ENCODE results near the gene MXRA5.
A peak's percentile ranks its signal among the peaks of the same experiment; 100 is the strongest.

The MXRA5 gene, protein sequence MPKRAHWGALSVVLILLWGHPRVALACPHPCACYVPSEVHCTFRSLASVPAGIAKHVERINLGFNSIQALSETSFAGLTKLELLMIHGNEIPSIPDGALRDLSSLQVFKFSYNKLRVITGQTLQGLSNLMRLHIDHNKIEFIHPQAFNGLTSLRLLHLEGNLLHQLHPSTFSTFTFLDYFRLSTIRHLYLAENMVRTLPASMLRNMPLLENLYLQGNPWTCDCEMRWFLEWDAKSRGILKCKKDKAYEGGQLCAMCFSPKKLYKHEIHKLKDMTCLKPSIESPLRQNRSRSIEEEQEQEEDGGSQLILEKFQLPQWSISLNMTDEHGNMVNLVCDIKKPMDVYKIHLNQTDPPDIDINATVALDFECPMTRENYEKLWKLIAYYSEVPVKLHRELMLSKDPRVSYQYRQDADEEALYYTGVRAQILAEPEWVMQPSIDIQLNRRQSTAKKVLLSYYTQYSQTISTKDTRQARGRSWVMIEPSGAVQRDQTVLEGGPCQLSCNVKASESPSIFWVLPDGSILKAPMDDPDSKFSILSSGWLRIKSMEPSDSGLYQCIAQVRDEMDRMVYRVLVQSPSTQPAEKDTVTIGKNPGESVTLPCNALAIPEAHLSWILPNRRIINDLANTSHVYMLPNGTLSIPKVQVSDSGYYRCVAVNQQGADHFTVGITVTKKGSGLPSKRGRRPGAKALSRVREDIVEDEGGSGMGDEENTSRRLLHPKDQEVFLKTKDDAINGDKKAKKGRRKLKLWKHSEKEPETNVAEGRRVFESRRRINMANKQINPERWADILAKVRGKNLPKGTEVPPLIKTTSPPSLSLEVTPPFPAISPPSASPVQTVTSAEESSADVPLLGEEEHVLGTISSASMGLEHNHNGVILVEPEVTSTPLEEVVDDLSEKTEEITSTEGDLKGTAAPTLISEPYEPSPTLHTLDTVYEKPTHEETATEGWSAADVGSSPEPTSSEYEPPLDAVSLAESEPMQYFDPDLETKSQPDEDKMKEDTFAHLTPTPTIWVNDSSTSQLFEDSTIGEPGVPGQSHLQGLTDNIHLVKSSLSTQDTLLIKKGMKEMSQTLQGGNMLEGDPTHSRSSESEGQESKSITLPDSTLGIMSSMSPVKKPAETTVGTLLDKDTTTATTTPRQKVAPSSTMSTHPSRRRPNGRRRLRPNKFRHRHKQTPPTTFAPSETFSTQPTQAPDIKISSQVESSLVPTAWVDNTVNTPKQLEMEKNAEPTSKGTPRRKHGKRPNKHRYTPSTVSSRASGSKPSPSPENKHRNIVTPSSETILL (N-terminal part only)

DNA sequence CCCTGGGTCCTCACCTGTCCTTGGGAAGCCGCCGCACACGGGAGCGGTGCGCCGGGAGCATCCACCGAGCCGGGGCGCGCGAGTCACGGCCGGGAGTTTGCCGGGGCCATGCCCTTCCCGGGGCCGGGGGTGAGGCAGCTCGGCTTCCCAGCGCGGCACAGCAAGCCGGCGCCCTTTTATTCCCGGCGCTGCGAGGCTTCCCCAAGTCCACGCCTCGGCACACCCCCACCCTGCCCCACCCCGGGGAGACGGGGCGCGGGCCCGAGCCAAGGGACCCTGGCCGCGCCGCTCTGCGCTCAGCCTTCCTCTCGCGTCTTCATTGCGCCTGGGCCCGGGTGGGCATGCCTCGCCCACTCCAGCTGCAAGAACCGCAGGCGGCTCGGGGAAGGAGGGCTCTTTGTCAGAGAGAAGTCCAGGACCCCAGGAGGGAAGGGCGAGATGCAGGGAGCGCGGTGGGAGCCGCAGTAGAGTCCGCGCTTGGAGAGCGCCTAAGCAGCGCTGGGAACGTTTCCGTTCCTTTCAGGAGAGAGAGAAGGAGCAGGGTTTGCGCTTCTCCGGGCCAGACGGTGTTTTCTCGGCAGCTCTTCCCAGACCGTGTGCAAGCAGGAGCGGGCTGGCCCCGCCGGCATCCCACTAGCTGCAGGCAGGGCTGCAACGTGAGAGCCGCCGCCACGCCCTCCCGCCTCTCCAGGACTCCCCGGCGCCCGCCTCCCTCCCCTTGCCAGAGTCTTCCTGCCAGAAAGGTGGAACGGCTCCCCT, at the start of gene MXRA5:
Gene MXRA5, minus strand, starts transcription at position 152 of the 759 bp plus-strand sequence. CDS start 2,819 bp downstream, outside the sequence.
- Histone ChIP-seq H3K9ac (ENCODE audit: low read length) (peak within 1 kb of the TSS; percentile 62), H3K27ac (ENCODE audit: low read depth, low read length) (no peak within 1 kb of the TSS), H3K27me3 (ENCODE audit: control insufficient read depth, insufficient read depth, low read length) (peaks cover 67% of the 10 kb centered on the region), H3K9me3 (ENCODE audit: control insufficient read depth, insufficient read depth, low read depth, low read length) (0 out of 2 replicates have a peak, but pooled peaks cover 8% of the 10 kb centered on the region), H3K4me1 (ENCODE audit: control insufficient read depth, insufficient read depth, low read length) (0 out of 2 replicates have a peak, but pooled peaks cover 6% of the 10 kb centered on the region), H3K4me3 (ENCODE audit: low read depth, low read length) (peak within 1 kb of the TSS; percentile 65), H3K36me3 (ENCODE audit: control insufficient read depth, insufficient read depth, low read length) (no peaks in the 10 kb centered on the region)

DNA sequence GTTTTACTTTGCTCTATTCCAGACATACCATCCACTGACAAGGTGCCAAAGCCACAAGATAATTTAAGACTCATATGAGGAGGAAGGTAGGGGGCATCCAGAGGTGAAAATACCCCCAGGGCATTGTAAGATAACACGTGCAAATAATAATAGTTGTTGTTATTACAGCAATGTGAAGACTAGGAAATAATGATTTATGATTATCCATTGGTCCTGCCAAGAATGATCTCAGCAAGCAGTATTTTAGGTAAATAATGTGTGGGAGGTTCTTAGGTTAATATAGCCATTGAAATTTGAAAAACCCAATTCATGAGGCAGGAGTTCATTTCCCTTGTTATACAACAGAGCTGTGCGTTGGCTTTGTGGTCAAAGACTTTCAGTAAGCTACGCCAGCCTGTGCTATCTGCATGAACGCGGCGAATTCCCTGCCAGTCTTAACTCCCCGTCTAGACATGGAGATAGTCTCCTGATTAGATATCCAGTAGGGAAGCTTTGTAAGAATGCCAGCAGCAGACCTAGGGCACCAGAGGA, 47.2 kb upstream of the MXRA5 start:
- Histone ChIP-seq H3K4me3 (ENCODE audit: low read depth, low read length) (no peak overlapping the region), H3K27ac (ENCODE audit: low read depth, low read length) (no peak overlapping the region), H3K9ac (ENCODE audit: low read length) (no peak overlapping the region), H3K4me1 (ENCODE audit: control insufficient read depth, insufficient read depth, low read length) (no peaks in the 10 kb centered on the region), H3K9me3 (ENCODE audit: control insufficient read depth, insufficient read depth, low read depth, low read length) (no peaks in the 10 kb centered on the region), H3K27me3 (ENCODE audit: control insufficient read depth, insufficient read depth, low read length) (no peaks in the 10 kb centered on the region; the same call in 1 of the 2 replicates), H3K36me3 (ENCODE audit: control insufficient read depth, insufficient read depth, low read length) (no peaks in the 10 kb centered on the region)

DNA sequence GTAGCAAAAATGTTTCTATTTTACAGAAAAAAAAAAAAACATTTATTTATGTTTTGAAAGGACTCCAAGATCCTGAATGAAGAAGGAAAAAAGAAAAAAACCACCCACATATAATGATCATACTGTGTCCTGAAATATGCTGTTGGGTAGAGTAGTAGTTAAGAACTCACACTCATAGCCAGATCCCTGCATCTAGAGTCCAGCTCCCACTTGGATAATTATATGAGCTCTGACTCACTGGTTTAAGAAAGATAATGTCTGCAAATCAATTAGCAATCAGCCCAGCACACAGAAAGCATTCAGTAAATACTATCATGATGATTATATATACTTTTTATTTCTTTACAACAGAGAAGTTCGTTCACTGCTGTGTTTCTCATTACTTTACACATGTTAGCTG, 46.7 kb upstream of the MXRA5 start:
- no peak overlapping the region for H3K9ac ChIP-seq (ENCODE audit: low read length)
- H3K9me3 ChIP-seq (ENCODE audit: control insufficient read depth, insufficient read depth, low read depth, low read length): no peaks in the 10 kb centered on the region
- no peaks in the 10 kb centered on the region for H3K36me3 ChIP-seq (ENCODE audit: control insufficient read depth, insufficient read depth, low read length)
- no peaks in the 10 kb centered on the region; the same call in 1 of the 2 replicates for H3K27me3 ChIP-seq (ENCODE audit: control insufficient read depth, insufficient read depth, low read length)
- H3K27ac ChIP-seq (ENCODE audit: low read depth, low read length): no peak overlapping the region
- H3K4me3 ChIP-seq (ENCODE audit: low read depth, low read length): no peak overlapping the region
- H3K4me1 ChIP-seq (ENCODE audit: control insufficient read depth, insufficient read depth, low read length): no peaks in the 10 kb centered on the region

DNA sequence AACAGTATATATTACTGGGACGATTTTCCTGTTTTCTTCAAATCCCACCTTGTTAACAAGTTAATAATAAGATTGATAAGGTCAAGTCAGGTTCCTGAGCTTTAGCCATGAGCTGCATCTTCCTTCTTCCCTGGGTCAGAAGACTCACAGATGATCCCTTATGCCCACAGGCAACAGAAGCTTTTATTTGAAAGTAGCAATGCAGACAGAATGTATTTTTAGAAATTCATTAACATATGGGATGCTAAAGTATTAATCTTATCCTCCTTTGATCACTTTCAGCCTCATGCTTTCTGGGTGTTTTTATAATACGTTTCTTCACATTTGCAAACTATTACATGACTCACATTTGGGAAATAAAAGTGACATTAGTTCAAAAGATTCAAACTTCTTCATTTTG, 42.0 kb upstream of the MXRA5 start:
- no peak overlapping the region for H3K27ac ChIP-seq (ENCODE audit: low read depth, low read length)
- no peak overlapping the region for H3K9ac ChIP-seq (ENCODE audit: low read length)
- no peaks in the 10 kb centered on the region for H3K36me3 ChIP-seq (ENCODE audit: control insufficient read depth, insufficient read depth, low read length)
- H3K9me3 ChIP-seq (ENCODE audit: control insufficient read depth, insufficient read depth, low read depth, low read length): no peaks in the 10 kb centered on the region
- H3K4me1 ChIP-seq (ENCODE audit: control insufficient read depth, insufficient read depth, low read length): no peaks in the 10 kb centered on the region
- no peak overlapping the region for H3K4me3 ChIP-seq (ENCODE audit: low read depth, low read length)
- H3K27me3 ChIP-seq (ENCODE audit: control insufficient read depth, insufficient read depth, low read length): no peaks in the 10 kb centered on the region; the same call in 1 of the 2 replicates

DNA sequence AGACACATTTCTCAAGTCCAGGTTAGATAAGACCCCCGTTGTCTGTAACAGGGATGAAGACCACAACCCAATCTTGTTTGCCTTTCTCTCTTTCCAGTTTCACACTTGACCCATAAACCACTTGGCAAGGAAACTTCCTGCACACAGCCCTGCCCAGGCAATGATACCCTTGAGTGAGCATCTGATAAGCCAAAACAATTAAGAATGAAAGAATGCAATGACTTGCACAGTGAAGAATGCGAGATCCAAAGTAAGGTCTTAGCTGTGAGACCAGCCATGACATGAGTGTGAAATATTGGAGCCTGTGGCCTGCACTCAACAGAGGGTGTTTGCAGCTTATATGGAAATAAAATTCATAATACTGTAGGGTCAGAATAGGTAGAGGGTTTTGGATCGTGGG, 37.9 kb upstream of the MXRA5 start:
- Histone ChIP-seq H3K36me3 (ENCODE audit: control insufficient read depth, insufficient read depth, low read length) (no peaks in the 10 kb centered on the region), H3K4me1 (ENCODE audit: control insufficient read depth, insufficient read depth, low read length) (no peaks in the 10 kb centered on the region), H3K4me3 (ENCODE audit: low read depth, low read length) (no peak overlapping the region), H3K9me3 (ENCODE audit: control insufficient read depth, insufficient read depth, low read depth, low read length) (no peaks in the 10 kb centered on the region), H3K27ac (ENCODE audit: low read depth, low read length) (no peak overlapping the region), H3K27me3 (ENCODE audit: control insufficient read depth, insufficient read depth, low read length) (no peaks in the 10 kb centered on the region; the same call in 1 of the 2 replicates), H3K9ac (ENCODE audit: low read length) (no peak overlapping the region)

DNA sequence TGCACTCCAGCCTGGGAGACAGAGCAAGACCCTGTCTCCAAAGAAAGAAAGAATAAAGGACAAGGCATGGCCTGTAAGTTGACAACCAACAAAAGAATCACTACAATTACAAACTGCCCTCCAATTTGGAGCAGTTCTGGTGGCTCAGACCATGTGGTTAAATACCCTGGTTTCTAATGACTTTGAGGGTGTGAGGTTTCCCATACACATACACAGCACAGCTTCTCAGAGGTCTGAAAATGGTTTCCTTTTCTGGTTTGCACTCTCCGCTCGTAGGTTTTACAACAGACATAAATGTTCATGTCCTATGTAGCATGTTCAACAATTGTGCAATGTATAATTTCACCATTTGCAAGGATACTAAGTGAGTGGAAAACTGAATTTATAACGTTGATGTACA, 34.2 kb upstream of the MXRA5 start:
- no peak overlapping the region for H3K27ac ChIP-seq (ENCODE audit: low read depth, low read length)
- H3K36me3 ChIP-seq (ENCODE audit: control insufficient read depth, insufficient read depth, low read length): no peaks in the 10 kb centered on the region
- no peak overlapping the region for H3K9ac ChIP-seq (ENCODE audit: low read length)
- no peaks in the 10 kb centered on the region for H3K4me1 ChIP-seq (ENCODE audit: control insufficient read depth, insufficient read depth, low read length)
- no peaks in the 10 kb centered on the region; the same call in 1 of the 2 replicates for H3K27me3 ChIP-seq (ENCODE audit: control insufficient read depth, insufficient read depth, low read length)
- no peak overlapping the region for H3K4me3 ChIP-seq (ENCODE audit: low read depth, low read length)
- peaks cover 9% of the 10 kb centered on the region; the same call in 1 of the 2 replicates for H3K9me3 ChIP-seq (ENCODE audit: control insufficient read depth, insufficient read depth, low read depth, low read length)

DNA sequence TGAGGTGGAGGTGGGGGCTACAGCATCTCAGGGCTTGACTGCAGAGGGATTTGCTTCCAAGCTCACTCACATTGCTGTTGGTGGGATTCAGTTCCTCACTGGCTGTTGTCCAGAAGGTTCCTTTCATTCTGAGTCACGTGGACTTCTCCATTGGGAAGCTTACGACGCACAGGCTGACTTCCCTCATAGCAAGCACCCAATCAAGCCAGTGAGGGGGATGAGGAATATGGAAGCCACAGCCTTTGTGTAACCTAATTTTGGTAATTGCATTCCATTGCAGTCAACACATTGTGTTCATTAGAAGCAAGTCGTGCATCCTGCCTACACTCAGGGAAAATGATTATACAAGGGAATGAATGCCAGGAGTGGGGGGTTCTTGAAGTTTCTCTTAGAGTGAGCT, 32.7 kb upstream of the MXRA5 start:
- H3K4me1 ChIP-seq (ENCODE audit: control insufficient read depth, insufficient read depth, low read length): no peaks in the 10 kb centered on the region

DNA sequence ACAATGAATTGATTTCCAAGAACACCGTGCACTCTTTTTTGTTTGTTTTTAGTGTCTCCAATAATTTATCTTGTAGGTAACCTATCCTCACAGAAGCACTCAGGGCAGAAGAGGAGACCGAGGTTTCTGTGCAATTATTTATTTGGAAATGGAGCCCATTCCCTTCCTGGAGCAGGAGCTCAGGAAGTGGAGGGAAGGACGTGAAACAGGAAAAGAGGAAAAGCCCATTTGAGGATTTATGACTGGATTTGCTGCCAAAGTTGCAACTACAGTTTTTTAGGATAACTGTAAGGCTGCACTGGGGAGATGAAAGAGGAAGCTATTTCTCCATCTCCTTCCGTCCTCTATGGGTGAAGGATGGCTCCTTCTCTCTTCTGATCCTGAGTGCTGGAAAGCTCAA, 31.7 kb upstream of the MXRA5 start:
- Histone ChIP-seq H3K4me3 (ENCODE audit: low read depth, low read length) (no peak overlapping the region), H3K27ac (ENCODE audit: low read depth, low read length) (no peak overlapping the region), H3K9ac (ENCODE audit: low read length) (no peak overlapping the region), H3K4me1 (ENCODE audit: control insufficient read depth, insufficient read depth, low read length) (no peaks in the 10 kb centered on the region), H3K9me3 (ENCODE audit: control insufficient read depth, insufficient read depth, low read depth, low read length) (peaks cover 9% of the 10 kb centered on the region; the same call in 1 of the 2 replicates), H3K27me3 (ENCODE audit: control insufficient read depth, insufficient read depth, low read length) (no peaks in the 10 kb centered on the region; the same call in 1 of the 2 replicates), H3K36me3 (ENCODE audit: control insufficient read depth, insufficient read depth, low read length) (no peaks in the 10 kb centered on the region)

More for the DNA sequence above, 32.7 kb upstream of the MXRA5 start:
- no peaks in the 10 kb centered on the region for H3K36me3 ChIP-seq (ENCODE audit: control insufficient read depth, insufficient read depth, low read length)
- no peaks in the 10 kb centered on the region; the same call in 1 of the 2 replicates for H3K27me3 ChIP-seq (ENCODE audit: control insufficient read depth, insufficient read depth, low read length)
- H3K9me3 ChIP-seq (ENCODE audit: control insufficient read depth, insufficient read depth, low read depth, low read length): peaks cover 9% of the 10 kb centered on the region; the same call in 1 of the 2 replicates
- no peak overlapping the region for H3K27ac ChIP-seq (ENCODE audit: low read depth, low read length)
- H3K4me3 ChIP-seq (ENCODE audit: low read depth, low read length): no peak overlapping the region
- H3K9ac ChIP-seq (ENCODE audit: low read length): no peak overlapping the region

DNA sequence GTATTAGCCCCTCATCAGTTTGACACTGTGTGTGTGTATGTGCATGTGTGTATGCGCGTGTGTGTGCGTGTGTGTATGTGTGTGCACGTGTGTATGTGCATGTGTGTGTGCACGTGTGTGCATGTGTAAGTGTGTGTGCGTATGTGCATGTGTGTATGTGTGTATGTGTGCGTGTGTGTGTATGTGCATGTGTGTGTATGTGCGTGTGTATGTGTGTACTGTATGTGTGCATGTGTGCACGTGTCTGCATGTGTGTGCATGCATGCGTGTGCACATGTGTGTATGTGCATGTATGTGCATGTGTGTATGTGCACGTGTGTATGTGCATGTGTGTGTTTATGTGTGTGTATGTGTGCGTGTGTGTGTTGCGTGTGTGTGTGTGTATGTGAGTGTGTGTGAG, 31.1 kb upstream of the MXRA5 start:
- no peaks in the 10 kb centered on the region for H3K36me3 ChIP-seq (ENCODE audit: control insufficient read depth, insufficient read depth, low read length)
- H3K9ac ChIP-seq (ENCODE audit: low read length): no peak overlapping the region
- no peak overlapping the region for H3K4me3 ChIP-seq (ENCODE audit: low read depth, low read length)
- no peak overlapping the region for H3K27ac ChIP-seq (ENCODE audit: low read depth, low read length)
- peaks cover 13% of the 10 kb centered on the region; the same call in 1 of the 2 replicates for H3K9me3 ChIP-seq (ENCODE audit: control insufficient read depth, insufficient read depth, low read depth, low read length)
- H3K4me1 ChIP-seq (ENCODE audit: control insufficient read depth, insufficient read depth, low read length): no peaks in the 10 kb centered on the region
- no peaks in the 10 kb centered on the region for H3K27me3 ChIP-seq (ENCODE audit: control insufficient read depth, insufficient read depth, low read length)

Data from HUES6 (cell line).